T-helper 17 cell (primary cell): ENCODE measurements around the gene ZC3H7B. TPM values are rescaled to one million over a fixed set of nuclear protein-coding genes. Genes with fewer than 3 reads are reported as not detected.
A peak's percentile ranks its signal among the peaks of the same experiment; 100 is the strongest.

ENCODE experiments used
- ATAC-seq: fragments of 150-1000 bp; cut with Tn5 transposase; 2 replicates; pipeline ENCODE4 v1.10.0; 2021; ENCODE audit warnings: mild to moderate bottlenecking, moderate library complexity
- DNase-seq, 3 donors: peaks; one replicate each; pipeline versions ENCODE4 v3.0.0 to v3.0.0-alpha.2; 2020 to 2021
- H3K9me3 ChIP-seq: one replicate; pipeline ENCODE4 v1.7.0; 2013; ENCODE audit warnings: low read length, mild to moderate bottlenecking; ENCODE audit not compliant: control insufficient read depth, poor library complexity, severe bottlenecking
- H3K27ac Mint-ChIP-seq: one replicate; pipeline ENCODE4 v1.8.0; 2022; ENCODE audit warnings: mild to moderate bottlenecking, moderate library complexity, mixed read lengths
- H3K27me3 Mint-ChIP-seq: one replicate; pipeline ENCODE4 v1.8.0; 2022; ENCODE audit warnings: mixed read lengths
- H3K36me3 Mint-ChIP-seq: one replicate; pipeline ENCODE4 v1.8.0; 2022; ENCODE audit warnings: low read depth, mixed read lengths
- H3K4me1 Mint-ChIP-seq: one replicate; pipeline ENCODE4 v1.8.0; 2022; ENCODE audit warnings: mild to moderate bottlenecking, mixed read lengths
- H3K4me3 Mint-ChIP-seq: one replicate; pipeline ENCODE4 v1.8.0; 2022; ENCODE audit warnings: mild to moderate bottlenecking, moderate library complexity, mixed read lengths
- total RNA-seq, 4 donors: library from RNA in 2 of 4; stranded (reverse) in 2 of 4; gene quantifications; one replicate each; pipeline ENCODE4 v1.2.3 and lab custom pipeline; 2022 to 2026

ZC3H7B gene
- total RNA-seq, 2 donors from 2014 or later: 33.5 to 35.9 TPM

GRCh38 chr22:41369424-41369745 lies 68.1 kb downstream of the ZC3H7B start:
- ATAC-seq: no peak
- Mint-ChIP-seq H3K36me3 (peaks cover 2% of the 10 kb centered on the region), H3K4me1 (no peaks in the 10 kb centered on the region), H3K27ac (no peak overlapping the region), H3K27me3 (peaks cover 7% of the 10 kb centered on the region), H3K4me3 (no peak overlapping the region)
- DNase-seq: no peak
- H3K9me3 ChIP-seq: no peaks in the 10 kb centered on the region

- peaks cover 2% of the 10 kb centered on the region for H3K36me3 Mint-ChIP-seq
- no peak overlapping the region for H3K27ac Mint-ChIP-seq
- no peaks in the 10 kb centered on the region for H3K9me3 ChIP-seq
- ATAC-seq (no peak), DNase-seq (no peak)
- peaks cover 4% of the 10 kb centered on the region for H3K4me1 Mint-ChIP-seq
- H3K27me3 Mint-ChIP-seq: peaks cover 7% of the 10 kb centered on the region
- H3K4me3 Mint-ChIP-seq: no peak overlapping the region
These were observed 68.5 kb downstream of the ZC3H7B start for GRCh38 chr22:41369837-41370236.

- H3K27me3 Mint-ChIP-seq: no peaks in the 10 kb centered on the region
These were observed 76.5 kb downstream of the ZC3H7B start for GRCh38 chr22:41377846-41378245.

GRCh38 chr22:41380993-41381328 lies 79.6 kb downstream of the ZC3H7B start:
- no peaks in the 10 kb centered on the region for H3K36me3 Mint-ChIP-seq
- peak overlapping the region; percentile 91 for H3K27ac Mint-ChIP-seq
- H3K9me3 ChIP-seq: no peaks in the 10 kb centered on the region
- H3K4me3 Mint-ChIP-seq: peak overlapping the region; percentile 95
- peaks cover 12% of the 10 kb centered on the region for H3K4me1 Mint-ChIP-seq
- ATAC-seq (peak; percentile 6), DNase-seq (no peak)
- H3K27me3 Mint-ChIP-seq: no peaks in the 10 kb centered on the region

More at GRCh38 chr22:41377846-41378245, 76.5 kb downstream of the ZC3H7B start:
- H3K4me3 Mint-ChIP-seq: no peak overlapping the region
- no peak for ATAC-seq
- H3K36me3 Mint-ChIP-seq: no peaks in the 10 kb centered on the region
- H3K9me3 ChIP-seq: no peaks in the 10 kb centered on the region
- H3K4me1 Mint-ChIP-seq: peaks cover 16% of the 10 kb centered on the region
- no peak for DNase-seq
- H3K27ac Mint-ChIP-seq: peak overlapping the region; percentile 24

- Mint-ChIP-seq H3K27ac (peak within 1 kb of the TSS; percentile 91), H3K4me3 (peak within 1 kb of the TSS; percentile 95), H3K36me3 (no peaks in the 10 kb centered on the region), H3K4me1 (peaks cover 12% of the 10 kb centered on the region), H3K27me3 (no peaks in the 10 kb centered on the region)
- H3K9me3 ChIP-seq: no peaks in the 10 kb centered on the region
- ATAC-seq: peak; percentile 86
- DNase-seq: peak; percentile 98 to 99 (median 99)
These were observed 80.2 kb downstream of the ZC3H7B start, which contains the start of gene TEF for GRCh38 chr22:41381329-41382097. Gene TEF, plus strand, starts transcription at chr22:41381942. Its CDS starts 103 bp downstream, at chr22:41382045.

- Mint-ChIP-seq H3K4me1 (peaks cover 12% of the 10 kb centered on the region), H3K27ac (peak overlapping the region; percentile 91), H3K36me3 (no peaks in the 10 kb centered on the region), H3K27me3 (no peaks in the 10 kb centered on the region), H3K4me3 (peak overlapping the region; percentile 95)
- ATAC-seq (peak; percentile 42), DNase-seq (peak; percentile 46 to 64 (median 59))
- no peaks in the 10 kb centered on the region for H3K9me3 ChIP-seq
These were observed 80.8 kb downstream of the ZC3H7B start for GRCh38 chr22:41382098-41382578.

GRCh38 chr22:41382610-41383009 lies 81.3 kb downstream of the ZC3H7B start:
- no peaks in the 10 kb centered on the region for H3K36me3 Mint-ChIP-seq
- H3K27me3 Mint-ChIP-seq: no peaks in the 10 kb centered on the region
- H3K9me3 ChIP-seq: no peaks in the 10 kb centered on the region
- no peak for ATAC-seq
- H3K4me1 Mint-ChIP-seq: peaks cover 12% of the 10 kb centered on the region
- no peak for DNase-seq
- peak overlapping the region; percentile 95 for H3K4me3 Mint-ChIP-seq
- H3K27ac Mint-ChIP-seq: peak overlapping the region; percentile 91

- Mint-ChIP-seq H3K27me3 (no peaks in the 10 kb centered on the region), H3K27ac (peak overlapping the region; percentile 91), H3K36me3 (no peaks in the 10 kb centered on the region), H3K4me1 (peaks cover 12% of the 10 kb centered on the region), H3K4me3 (peak overlapping the region; percentile 95)
- H3K9me3 ChIP-seq: no peaks in the 10 kb centered on the region
- ATAC-seq: no peak
- DNase-seq: no peak
These were observed 81.8 kb downstream of the ZC3H7B start for GRCh38 chr22:41383085-41383484.

GRCh38 chr22:41384128-41384527 lies 82.8 kb downstream of the ZC3H7B start:
- no peaks in the 10 kb centered on the region for H3K27me3 Mint-ChIP-seq
- H3K36me3 Mint-ChIP-seq: no peaks in the 10 kb centered on the region
- H3K27ac Mint-ChIP-seq: no peak overlapping the region
- H3K9me3 ChIP-seq: no peaks in the 10 kb centered on the region
- no peak for DNase-seq
- H3K4me3 Mint-ChIP-seq: no peak overlapping the region
- no peak for ATAC-seq
- peaks cover 12% of the 10 kb centered on the region for H3K4me1 Mint-ChIP-seq

GRCh38 chr22:41387341-41387740 lies 86.0 kb downstream of the ZC3H7B start:
- ATAC-seq (no peak), DNase-seq (no peak)
- no peak overlapping the region for H3K4me3 Mint-ChIP-seq
- H3K9me3 ChIP-seq: no peaks in the 10 kb centered on the region
- no peaks in the 10 kb centered on the region for H3K27me3 Mint-ChIP-seq
- no peaks in the 10 kb centered on the region for H3K36me3 Mint-ChIP-seq
- no peak overlapping the region for H3K27ac Mint-ChIP-seq
- peaks cover 6% of the 10 kb centered on the region for H3K4me1 Mint-ChIP-seq

- ATAC-seq: no peak
- H3K4me1 Mint-ChIP-seq: no peaks in the 10 kb centered on the region
- H3K4me3 Mint-ChIP-seq: no peak overlapping the region
- DNase-seq: no peak
- no peaks in the 10 kb centered on the region for H3K9me3 ChIP-seq
- H3K36me3 Mint-ChIP-seq: no peaks in the 10 kb centered on the region
- no peak overlapping the region for H3K27ac Mint-ChIP-seq
- no peaks in the 10 kb centered on the region for H3K27me3 Mint-ChIP-seq
These were observed 92.7 kb downstream of the ZC3H7B start for GRCh38 chr22:41394012-41394356.

GRCh38 chr22:41395531-41396240 lies 94.4 kb downstream of the ZC3H7B start:
- DNase-seq (no peak), ATAC-seq (no peak)
- Mint-ChIP-seq H3K27me3 (no peaks in the 10 kb centered on the region), H3K4me1 (no peaks in the 10 kb centered on the region), H3K36me3 (no peaks in the 10 kb centered on the region), H3K27ac (no peak overlapping the region), H3K4me3 (no peak overlapping the region)
- H3K9me3 ChIP-seq: no peaks in the 10 kb centered on the region

- Mint-ChIP-seq H3K27ac (no peak overlapping the region), H3K36me3 (no peaks in the 10 kb centered on the region), H3K4me1 (no peaks in the 10 kb centered on the region), H3K27me3 (no peaks in the 10 kb centered on the region), H3K4me3 (no peak overlapping the region)
- DNase-seq: no peak
- no peak for ATAC-seq
- H3K9me3 ChIP-seq: no peaks in the 10 kb centered on the region
These were observed 96.0 kb downstream of the ZC3H7B start for GRCh38 chr22:41397143-41397811.
